ENCODE measurements around the gene MMP2.

MMP2 gene

GRCh38 chr16:55466209-55466608 is 12.8 kb upstream of the MMP2 start:
- TF ChIP-seq CTCF (IDR thresholded peaks at IDR 0.05; ENCODE audit: extremely low read depth, insufficient read depth, missing control alignments): no peak
- in situ Hi-C loops (cut with MboI; ENCODE audit: low pct_unique_long_range_greater_than_20kb, low sequenced_read_pairs, unreplicated experiment): loop anchor here (10.0 kb wide), 2 partner anchors 239 to 379 kb away; no protein-coding TSS in a partner anchor
- DNase-seq (ENCODE audit: low spot score): no peak

GRCh38 chr16:55467898-55468297 is 11.1 kb upstream of the MMP2 start:
- DNase-seq (ENCODE audit: low spot score): no peak
- TF ChIP-seq CTCF (IDR thresholded peaks at IDR 0.05; ENCODE audit: extremely low read depth, insufficient read depth, missing control alignments): no peak
- in situ Hi-C loops (cut with MboI; ENCODE audit: low pct_unique_long_range_greater_than_20kb, low sequenced_read_pairs, unreplicated experiment): loop anchor here (10.0 kb wide), 2 partner anchors 237 to 377 kb away; no protein-coding TSS in a partner anchor

- in situ Hi-C loops (cut with MboI; ENCODE audit: low pct_unique_long_range_greater_than_20kb, low sequenced_read_pairs, unreplicated experiment): loop anchor here (10.0 kb wide), 2 partner anchors 236 to 376 kb away; no protein-coding TSS in a partner anchor
- no peak for DNase-seq (ENCODE audit: low spot score)
- TF ChIP-seq CTCF (IDR thresholded peaks at IDR 0.05; ENCODE audit: extremely low read depth, insufficient read depth, missing control alignments): no peak
Measured at GRCh38 chr16:55468352-55468990, 10.5 kb upstream of the MMP2 start.

GRCh38 chr16:55469821-55470532 is 9.0 kb upstream of the MMP2 start:
- in situ Hi-C loops (cut with MboI; ENCODE audit: low pct_unique_long_range_greater_than_20kb, low sequenced_read_pairs, unreplicated experiment): loop anchor here (10.0 kb wide), 2 partner anchors 235 to 375 kb away; no protein-coding TSS in a partner anchor
- no peak for TF ChIP-seq CTCF (IDR thresholded peaks at IDR 0.05; ENCODE audit: extremely low read depth, insufficient read depth, missing control alignments)
- DNase-seq (ENCODE audit: low spot score): no peak

- in situ Hi-C loops (cut with MboI; ENCODE audit: low pct_unique_long_range_greater_than_20kb, low sequenced_read_pairs, unreplicated experiment): no loop called here
- TF ChIP-seq CTCF (IDR thresholded peaks at IDR 0.05; ENCODE audit: extremely low read depth, insufficient read depth, missing control alignments): no peak
- DNase-seq (ENCODE audit: low spot score): no peak
Measured at GRCh38 chr16:55470533-55471371, 8.2 kb upstream of the MMP2 start.

GRCh38 chr16:55471448-55472097 is 7.4 kb upstream of the MMP2 start:
- in situ Hi-C loops (cut with MboI; ENCODE audit: low pct_unique_long_range_greater_than_20kb, low sequenced_read_pairs, unreplicated experiment): no loop called here
- peak; percentile 40 for DNase-seq (ENCODE audit: low spot score)
- no peak for TF ChIP-seq CTCF (IDR thresholded peaks at IDR 0.05; ENCODE audit: extremely low read depth, insufficient read depth, missing control alignments)
